ENCODE data around the gene BMPR1B.

The BMPR1B gene

DNA sequence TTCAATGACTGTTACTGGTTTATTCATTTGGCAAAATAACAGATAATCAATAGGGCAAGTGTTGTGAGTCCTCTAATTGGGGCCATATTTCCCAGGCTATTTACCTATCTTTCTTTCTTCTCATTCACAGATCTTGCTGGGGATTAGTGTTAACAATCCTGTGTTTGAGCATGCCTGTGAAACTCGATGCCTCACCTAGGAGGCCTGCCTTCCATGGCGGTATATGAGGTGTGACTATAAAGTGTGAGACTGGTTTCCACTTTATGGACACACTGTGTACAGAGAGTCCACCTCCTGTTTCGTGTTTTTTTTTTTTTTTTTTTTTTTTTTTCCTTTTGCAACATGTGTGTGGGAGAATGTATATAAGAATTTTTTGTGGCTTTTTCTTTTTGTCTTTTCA is 199.3 kb downstream of the BMPR1B start:
- DNase-seq: no peak

DNA sequence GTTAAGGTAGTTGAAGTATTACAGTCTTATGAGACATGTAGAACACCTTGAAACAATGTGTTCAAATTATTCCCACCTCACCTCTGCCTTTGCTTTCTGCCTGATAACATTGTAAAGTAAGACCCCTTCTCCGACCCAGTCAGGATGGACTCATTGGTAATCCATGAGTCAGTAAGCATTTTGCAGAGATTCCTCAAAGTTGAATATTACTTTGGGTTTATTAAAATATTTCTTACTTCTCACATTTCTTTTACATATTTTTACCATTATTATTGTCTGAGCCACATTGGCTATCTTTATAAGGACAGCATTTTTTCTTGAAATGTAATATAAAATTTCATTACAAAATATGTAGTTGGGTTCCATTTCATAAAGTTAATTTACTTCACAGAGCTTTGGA is 201.6 kb downstream of the BMPR1B start:
- no peak for DNase-seq

DNA sequence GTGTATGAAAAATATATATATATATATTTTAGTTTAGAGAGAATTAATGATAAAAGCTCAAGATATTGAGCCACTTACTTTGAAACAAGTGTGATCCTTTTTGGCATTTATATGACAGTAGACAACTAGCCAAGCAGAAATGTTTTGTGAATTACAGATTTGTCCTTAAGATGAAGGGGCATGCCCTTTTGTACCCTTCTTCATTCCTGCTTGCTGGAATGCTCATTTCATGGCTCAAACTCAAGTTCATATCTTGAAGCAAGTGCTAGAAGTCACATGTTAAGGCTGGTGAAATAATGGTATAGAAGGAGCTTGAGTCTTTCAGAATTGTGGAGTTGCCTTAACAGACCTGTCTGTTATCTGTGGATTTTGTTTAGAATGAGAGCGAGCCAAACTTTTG is 203.0 kb downstream of the BMPR1B start:
- no peak for DNase-seq

DNA sequence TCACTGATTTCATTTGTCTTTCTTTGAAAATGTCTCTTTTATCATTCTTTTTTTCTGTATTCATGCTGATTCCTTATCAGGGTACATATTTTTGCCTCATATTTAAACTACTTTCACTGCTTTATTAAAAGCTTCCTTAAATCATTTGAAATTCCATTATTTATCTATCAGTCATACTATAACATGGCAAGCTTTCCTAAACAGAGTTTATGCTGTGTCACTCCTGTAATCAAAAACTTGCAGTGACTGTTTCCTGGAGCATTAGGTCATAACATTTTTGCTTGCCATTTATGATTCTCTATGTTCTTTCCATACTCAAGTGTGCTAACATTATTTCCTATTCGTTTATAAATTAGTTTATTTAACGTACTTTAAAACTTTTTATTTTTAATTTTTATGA is 203.7 kb downstream of the BMPR1B start:
- no peak for DNase-seq

DNA sequence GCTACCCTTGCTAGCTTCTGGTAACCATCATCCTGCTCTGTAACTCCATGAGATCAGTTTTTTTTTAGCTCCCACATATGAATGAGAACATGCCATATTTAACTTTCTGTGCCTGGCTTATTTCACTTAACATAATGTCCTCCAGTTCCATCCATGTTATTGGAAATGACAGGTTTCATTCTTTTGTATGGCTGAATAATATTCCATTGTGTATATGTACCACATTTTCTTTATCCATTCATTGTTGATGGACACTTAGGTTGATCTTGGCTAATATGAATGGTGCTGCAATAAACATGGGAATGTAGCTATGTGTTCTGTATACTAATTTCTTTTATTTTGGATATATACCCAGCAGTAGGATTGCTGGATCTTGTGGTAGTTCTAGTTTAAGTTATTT is 204.7 kb downstream of the BMPR1B start:
- DNase-seq: no peak

DNA sequence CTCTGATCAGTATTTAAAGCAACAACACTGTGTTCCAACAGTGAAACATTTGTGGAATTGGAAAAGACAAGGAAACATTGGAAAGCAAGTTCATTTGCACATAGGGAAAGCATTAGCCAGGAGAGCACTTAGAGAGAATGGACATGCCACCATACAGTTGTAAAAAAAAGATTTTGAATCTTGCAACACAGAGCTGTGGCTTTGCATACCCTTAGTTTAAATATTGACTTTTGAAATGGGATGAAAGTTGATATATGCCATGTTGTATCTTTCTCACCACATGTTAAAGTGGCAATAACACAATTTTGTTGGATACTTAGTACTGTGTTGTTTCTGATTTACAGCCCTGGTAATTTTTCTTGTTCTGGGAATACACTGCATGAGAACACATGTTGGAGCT is 208.1 kb downstream of the BMPR1B start:
- no peak for DNase-seq

DNA sequence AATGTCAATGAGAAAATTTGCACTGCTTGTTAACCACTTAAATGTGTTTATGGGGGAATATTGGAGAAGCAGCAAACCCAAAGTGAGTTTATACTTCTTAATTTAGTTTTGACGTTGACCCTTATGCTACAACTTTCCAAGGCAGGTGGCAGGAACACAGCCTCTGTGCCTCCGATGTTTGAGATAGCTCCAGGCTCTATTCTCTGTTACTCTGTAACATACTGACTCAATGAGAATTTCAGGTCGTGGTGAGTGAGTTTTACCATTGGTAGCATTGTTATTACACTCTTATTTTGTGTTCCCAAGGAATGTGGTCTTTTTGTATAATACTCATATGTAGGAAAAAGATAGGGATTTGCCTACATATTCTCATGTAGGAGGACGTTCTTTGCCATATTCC is 210.7 kb downstream of the BMPR1B start:
- no peak for DNase-seq

DNA sequence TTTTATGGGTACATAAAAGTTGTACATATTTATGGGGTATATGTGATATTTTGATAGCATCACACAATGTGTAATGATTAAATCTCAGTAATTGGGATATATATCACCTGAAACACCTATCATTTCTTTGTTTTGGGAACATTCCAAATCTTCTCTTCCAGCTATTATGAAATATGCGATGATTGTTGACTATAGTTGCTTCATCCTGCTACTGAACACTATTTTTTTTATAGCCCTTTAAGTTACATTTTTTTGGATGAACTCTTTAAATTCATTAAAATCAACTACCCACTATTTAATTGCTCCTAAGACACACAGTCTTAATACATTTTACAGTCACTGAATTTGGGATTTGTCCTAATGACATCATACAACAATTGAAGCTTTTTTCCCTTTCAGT is 212.9 kb downstream of the BMPR1B start:
- DNase-seq: no peak

DNA sequence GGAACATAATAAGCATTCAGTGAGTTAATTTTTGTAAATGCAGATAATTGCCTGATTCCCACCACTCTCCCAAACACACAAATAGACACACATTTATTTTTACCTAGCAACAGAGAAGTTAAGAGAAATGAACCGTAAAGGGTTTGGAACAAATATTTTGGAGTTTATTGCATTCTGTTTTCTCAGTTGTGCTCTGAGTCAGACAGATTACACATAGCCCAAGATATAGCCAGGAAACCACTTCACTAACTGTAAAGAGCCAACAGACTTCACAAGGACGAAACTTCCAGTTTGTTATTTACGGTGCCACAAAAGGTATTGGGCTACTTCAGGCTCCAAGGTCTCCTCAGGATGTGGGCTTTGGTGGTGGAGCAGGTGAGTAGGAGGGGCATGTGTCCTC is 217.0 kb downstream of the BMPR1B start:
- DNase-seq: no peak

DNA sequence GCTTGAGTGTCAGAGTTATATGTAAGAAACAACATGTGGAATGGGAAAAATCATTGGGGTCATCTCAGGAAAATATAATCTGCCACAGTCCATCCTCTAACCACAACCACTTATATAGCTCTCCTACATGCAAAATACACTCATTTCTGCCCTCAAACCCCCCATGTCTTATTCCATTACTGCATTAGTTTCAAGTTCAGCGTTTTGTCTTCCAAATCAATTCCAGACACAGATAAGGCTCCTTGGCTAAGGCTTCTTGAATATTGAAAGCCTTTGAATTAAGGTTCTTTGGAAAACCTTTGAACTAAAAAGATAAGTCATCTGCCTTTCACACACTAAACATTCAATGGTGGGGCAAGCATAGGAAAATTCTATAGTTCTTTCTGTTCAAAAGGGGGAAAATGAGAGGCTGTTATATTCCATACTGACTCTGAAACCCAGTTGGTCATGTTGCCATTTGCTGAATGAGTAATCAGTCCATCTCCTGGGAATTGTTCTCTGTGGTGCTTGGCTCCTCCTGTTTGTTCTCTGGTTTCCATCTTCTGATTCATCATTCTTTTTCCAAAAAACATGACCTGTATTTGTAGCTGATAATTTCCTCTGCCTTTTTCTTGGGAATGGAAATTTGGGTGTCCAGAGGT is 218.7 kb downstream of the BMPR1B start:
- DNase-seq: no peak

DNA sequence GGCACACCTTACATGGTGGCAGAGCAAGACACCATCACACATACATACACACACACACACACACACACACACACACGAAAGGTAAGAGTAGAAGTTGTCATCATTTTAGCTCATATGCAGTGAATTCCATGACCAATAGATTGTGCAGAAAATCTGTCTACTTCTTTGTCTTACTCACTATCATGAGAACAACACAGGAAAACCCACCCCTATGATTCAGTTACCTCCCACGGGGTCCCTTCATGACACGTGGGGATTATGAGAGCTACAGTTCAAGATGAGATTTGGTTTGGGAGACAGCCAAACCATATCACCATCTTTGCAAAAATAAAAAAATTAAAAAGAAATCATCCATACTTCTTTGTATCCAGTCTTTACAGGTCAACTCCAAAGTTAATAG is 221.1 kb downstream of the BMPR1B start:
- DNase-seq: no peak

DNA sequence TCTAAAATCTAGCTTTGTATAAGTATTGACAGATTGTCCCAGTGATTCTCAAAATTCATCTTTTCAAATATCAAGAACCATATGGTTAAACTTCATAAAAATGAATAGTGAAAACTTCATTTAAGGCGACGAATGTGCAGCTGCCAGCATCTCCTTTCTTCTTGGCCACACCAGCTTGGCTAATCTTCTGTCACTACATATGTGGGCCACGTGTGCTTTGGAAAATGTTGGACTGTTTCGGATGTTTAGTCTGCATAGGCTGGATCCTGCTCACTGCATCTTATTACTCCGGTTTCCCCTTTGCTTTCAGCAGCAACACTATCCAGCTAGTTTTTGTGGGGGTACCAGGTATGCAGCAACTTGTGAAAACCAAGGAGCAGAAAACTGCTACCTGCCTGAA is 221.9 kb downstream of the BMPR1B start:
- DNase-seq: no peak

DNA sequence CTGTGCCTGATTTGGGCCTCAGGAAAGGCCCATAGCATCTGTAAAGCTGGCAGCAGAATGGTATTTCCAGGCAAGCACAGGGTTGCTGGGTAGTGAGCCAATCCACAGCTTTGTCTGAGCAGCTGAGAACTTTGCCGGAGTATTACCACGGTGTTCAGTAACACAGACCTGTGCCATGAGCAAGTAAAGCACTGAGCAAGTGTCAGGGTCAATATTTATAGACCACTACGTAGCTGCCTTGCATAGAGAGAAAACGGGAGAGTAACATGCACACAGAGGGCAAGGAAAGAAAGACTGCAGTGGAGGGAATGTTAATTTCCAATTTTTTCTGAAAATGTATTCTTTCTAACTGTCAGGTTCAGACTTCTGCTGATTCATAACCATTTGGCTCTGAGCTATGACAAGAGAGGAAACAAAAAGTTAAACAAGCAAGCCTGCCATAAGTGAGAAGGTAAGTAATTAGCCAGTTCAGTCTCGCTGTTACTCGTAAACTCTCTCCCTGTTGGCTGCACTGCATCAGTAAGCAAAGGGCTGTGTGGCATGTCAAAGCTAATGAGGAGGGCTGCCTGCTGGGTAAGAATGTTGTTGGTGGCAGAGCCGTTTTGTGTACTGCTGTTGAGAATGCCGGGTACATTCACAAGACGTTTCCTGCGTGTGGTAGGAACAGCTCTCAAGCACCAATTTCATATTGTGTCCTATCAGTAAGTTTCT is 238.1 kb downstream of the BMPR1B start:
- peak in 35 of 56 donors; percentile 0 to 61 (median 14) for DNase-seq

DNA sequence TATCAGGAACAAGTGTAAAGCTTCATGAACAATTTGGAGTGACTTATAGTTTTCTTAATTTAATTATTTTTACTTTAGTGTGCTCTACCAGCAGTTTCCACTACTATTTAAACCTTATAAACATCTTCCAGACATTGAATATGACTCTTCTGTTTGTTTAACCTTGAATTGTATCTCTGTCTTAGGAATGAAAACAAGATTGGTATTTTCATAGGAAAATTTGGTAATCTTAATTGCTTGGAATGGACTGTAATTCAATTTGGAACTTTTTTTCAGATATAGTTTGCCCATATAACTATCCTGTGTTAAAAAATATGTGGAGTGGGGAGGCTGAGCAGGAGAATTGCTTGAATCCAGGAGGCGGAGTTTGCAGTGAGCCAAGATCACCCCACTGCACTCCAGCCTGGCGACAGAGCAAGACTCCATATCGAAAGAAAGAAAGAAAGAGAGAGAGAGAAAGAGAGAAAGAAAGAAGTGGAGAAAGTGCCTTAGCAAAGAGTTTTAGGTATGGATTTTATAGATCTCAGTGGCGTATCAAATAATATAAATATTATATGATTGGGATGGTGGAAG is 242.4 kb downstream of the BMPR1B start:
- DNase-seq: no peak

DNA sequence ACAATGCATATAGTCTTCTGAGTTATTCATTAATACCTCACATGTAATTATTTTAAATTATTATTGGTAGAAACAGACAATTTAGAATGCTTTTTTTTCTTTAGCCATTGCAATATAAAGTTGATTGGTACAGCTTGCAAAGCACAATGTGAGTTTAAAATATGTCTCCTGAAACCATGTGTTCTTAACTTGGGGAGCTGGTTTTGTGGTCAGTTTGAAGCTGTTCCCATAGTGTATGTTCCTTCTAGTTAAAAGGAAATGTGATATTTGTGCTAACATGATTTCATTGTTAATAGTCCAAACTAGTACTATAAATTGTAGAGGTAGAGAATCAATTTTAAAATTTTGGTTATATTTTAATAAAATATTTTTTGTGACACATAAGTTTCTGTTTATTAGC is 247.2 kb downstream of the BMPR1B start:
- DNase-seq: no peak

DNA sequence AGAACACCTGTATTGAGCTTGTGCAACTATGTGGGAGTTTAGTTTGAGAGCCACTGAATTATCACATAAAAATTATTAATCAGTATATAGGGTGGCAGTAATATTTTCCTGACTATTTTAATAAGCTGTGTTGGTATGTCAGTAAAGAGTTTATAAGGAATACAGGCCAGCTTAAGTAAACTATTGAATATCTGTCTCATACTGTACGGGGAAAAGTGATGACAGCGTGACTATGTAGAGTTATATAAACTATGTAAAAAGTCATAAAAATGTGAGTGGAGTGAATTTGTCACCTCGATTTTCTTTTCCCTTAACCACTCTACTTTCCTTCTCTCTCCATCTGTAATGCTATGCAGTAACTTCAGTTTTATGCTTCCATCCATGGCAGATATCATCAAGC is 250.2 kb downstream of the BMPR1B start:
- DNase-seq: no peak

DNA sequence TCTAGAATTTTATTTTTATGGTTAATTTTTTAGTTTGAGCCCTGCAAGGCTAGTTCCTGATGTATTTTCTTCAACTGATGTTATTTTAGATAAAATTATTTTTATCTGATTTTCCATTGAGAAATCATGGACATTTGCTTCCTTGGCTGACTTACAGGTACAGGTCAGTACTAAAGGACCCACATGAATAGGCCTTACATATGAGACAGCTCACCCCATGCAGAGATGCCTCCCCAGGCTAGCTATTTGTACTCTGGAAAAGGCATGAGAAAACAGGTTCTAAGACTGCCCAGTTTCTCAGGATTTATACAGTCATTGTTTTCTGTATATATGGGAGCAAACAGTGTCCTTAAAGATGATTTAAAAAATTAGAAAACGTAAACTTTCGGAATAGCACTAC is 255.5 kb downstream of the BMPR1B start:
- no peak for DNase-seq

DNA sequence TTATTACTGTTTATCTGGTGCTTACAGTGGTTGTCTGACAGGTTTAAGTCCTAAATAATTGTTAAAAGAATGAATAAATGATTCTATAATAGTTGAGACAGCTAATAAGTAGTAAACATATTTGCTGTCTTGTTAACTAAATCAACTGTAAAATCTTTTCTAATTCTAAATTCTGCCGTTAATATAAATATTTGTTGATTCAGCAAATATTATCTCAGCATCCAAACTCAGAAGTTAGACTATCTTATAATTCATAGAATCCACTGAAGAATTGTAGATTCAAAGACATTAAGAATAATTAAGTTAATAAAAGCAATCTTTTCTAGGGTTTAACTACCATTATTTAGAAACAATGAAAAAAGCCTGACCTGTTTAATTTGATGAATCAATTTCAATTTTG is 256.3 kb downstream of the BMPR1B start:
- no peak for DNase-seq

DNA sequence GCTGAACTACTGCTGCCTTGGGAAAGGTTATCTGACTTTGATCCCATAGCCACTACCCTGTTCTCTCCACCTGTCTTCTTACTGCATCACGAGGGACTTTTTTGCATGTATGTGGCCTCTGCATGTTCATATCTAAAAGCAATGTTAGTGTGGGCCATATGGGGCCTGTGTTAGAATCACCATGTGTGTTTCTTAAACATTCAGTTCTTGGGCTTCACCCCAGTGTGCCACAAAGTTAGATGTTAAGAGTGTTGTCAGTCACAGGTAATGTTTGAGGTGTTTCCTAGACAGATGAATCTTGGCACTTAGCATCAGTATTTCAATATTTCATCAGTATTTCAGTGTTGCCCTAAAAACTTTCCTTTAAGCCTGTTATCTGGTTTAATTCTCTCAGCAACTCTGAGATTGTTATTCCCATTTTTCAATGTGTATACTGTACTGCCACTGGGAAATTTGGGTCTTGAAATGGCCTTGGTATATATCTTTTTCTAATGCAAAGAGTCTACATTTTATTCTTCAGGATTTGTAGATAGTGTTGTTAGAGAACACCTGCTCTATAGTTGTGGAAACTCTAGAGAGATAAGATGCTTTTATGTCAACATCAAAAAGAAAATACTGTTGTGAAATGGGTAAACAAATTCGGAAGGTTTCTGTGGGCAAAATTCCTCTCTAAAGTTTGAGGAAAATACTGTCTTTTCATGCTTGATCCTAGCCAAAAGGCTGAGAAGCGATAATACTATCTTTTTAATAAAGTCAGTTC is 259.7 kb downstream of the BMPR1B start:
- DNase-seq: no peak

DNA sequence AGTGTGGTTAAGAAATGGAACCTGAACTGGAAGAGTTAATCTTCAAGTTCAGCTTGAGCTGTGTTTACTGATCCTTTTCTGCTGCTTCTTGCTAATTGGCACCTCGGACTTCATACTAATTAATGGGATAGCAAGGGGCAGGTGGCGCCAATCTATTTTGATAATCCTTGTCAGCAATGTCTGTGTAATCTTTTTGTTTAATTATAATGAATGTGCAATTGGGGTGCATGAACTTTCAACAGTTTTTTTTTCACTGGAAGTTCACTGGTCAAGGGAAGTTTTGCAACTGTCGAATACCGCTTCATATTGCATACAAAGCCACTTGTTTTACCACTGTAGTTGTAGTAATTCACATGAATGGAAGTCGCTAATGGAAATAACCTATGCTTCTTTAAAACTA is 261.0 kb downstream of the BMPR1B start:
- no peak for DNase-seq

DNA sequence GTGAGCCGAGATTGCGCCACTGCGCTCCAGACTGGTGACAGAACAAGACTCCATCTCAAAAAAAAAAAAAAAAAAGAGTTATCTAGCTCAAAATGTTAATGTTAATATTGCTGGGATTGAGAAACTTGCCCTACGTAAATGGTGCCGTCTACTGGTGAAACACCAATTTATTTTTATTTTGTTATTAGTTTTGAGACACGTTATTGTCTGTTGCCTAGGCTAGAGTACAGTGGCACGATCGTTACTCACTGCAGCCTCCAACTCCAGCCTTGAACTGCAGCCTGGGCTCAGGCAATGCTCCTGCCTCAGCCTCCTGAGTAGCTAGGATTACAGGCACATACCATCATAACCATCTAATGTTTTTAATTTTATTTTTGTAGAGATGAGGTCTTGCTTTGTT is 262.8 kb downstream of the BMPR1B start:
- no peak for DNase-seq

DNA sequence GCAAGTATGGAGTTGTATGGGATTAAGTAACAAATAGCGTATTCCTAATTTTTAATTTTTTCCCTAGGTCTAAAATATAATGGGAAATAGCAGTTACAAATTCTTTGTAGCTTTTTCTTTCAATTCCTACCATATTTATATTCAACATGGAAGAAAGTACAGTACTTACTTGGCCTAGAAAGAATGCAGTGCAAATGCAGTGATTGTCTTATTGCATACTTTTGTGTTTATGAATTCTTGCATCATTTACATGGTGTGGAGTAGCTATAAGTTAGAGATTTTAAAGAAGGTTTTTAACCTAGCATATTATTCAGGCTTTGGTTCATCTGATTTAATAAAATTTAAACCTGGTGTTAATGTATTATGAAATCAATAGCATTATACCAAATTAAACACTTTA is 263.3 kb downstream of the BMPR1B start:
- no peak for DNase-seq

DNA sequence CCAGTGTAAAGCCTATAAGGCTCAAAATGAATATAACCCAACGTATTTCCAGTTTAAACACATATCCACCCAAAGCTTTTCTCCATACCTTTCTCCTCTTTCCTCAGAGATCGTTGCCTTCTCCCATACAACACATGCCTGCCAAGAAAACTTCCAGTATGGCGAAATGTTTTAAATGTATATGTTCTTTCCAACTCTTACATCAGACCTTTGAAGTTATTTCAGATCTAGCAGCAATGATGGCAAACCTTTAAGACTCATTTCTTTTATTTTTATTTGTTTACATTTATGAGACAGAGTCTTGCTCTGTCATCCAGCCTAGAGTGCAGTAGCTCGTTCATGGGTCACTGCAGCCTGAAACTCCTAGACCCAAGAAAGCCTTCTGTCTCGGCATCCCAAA is 265.4 kb downstream of the BMPR1B start:
- DNase-seq: no peak

Data from amygdala (tissue), 56 donors.